ENCODE measurements around the gene TMBIM1. TPM values are rescaled to one million over a fixed set of nuclear protein-coding genes. Genes with fewer than 3 reads are reported as not detected.

Gene TMBIM1
- polyA plus RNA-seq, 1 donor: 88.0 TPM

- no peak for DNase-seq
Observed at GRCh38 chr2:218259099-218259961, 33.0 kb downstream of the TMBIM1 start.

- no peak for DNase-seq
Observed at GRCh38 chr2:218257390-218257981, 34.8 kb downstream of the TMBIM1 start.

DNA sequence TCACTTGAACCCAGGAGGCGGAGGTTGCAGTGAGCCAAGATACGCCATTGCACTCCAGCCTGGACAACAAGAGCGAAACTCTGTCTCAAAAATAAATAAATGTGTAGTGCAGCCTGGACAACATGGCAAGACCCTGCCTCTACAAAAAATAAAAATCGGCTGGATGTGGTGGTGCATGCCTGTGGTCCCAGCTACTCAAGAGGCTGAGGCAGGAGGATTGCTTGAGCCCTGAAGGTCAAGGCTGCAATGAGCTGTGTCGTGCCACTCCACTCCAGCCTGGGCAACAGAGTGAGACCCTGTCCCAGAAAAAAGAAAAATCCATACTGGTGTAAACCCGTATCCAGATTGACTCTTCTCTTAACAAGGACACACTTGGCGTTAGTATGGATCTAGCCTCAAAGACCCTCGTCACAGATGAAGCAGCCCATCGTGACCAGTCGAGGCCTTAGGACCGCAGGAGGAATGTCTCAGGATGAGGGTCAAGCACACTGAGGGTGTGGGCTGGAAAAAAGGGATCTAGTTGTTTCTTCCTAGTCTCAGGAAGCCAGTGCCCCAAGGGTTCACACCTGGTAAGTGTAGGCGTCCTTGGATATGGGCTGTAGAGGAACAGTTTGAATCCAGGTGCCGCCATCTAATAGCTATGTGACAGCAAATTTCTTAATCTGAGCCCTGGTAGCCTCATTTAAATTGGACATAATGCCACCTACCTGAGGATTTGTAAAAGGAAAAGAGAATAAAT, 35.5 kb downstream of the TMBIM1 start:
- no peak for DNase-seq

DNA sequence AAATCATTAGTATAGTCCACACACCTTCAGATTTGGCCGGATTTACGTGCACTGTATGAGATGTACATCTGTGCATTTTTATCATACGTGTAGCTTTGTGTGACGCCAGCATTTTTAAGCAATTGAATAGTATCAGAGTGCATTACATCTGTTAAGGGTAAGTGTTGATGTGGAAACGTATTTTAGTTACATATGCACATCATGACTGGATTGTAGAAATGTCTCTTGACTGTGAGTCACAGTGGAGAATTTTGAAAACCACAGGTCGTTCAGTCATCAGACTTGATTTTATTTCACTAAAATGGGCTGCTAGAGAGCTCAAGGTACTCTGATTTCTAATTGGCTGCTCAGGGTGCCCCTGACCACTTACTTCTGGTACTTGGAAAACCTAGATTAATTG, 36.9 kb downstream of the TMBIM1 start:
- DNase-seq: no peak

- DNase-seq: no peak
Observed at GRCh38 chr2:218253232-218253625, 39.1 kb downstream of the TMBIM1 start.

DNA sequence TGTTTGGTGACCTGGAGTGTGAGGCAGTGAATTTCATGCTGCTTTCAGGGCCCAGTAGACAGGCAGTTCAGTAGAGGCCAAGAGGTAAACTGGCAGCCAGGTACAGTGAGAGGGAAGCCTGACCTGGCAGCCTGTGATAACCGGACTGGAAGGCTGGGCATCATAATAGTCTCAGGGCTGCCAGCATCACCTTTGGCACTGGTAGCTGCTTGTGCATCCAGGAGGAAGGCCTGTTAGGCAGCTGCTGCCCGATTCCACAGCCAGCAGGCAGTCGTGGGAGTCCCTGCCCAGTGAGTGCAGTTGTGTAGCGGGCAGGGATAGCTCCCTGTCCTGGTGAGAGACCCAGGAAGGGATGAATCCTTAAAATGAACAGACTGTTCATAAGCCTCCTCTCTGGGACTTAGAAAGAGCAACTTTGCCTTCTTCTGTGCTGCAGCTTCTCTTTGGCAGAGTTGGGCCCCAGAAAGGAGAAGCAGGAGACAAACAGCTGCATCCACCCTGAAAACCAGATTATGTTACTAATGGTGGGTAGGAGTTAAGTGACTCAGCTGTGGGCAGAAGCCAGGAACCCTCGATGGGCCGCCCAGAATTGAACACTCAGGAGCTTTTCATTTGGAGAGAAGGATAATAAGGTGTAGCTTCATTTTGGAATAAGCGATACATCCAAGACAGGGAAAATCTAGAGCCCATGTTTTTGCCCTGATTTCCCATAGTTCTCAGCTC, 39.6 kb downstream of the TMBIM1 start:
- DNase-seq: no peak

DNA sequence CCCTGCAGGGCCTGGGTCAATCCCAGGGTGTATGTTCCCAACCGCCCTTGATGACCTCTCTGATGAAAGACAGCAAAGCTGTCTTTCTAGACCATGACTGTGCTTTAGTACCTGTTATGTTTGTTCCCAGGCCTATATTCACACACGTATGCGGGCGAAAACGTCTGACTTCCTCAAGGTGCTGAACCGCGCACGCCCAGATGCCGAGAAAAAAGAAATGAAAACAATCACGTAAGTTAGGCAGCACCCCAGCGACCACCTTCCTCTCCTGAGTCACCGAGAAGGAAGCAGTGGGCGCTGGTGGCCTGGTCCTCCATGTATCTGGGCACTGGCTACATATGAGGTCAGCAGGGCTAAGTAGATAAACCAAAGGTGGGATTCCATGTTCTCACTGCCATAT, 42.6 kb downstream of the TMBIM1 start:
- DNase-seq: no peak

DNA sequence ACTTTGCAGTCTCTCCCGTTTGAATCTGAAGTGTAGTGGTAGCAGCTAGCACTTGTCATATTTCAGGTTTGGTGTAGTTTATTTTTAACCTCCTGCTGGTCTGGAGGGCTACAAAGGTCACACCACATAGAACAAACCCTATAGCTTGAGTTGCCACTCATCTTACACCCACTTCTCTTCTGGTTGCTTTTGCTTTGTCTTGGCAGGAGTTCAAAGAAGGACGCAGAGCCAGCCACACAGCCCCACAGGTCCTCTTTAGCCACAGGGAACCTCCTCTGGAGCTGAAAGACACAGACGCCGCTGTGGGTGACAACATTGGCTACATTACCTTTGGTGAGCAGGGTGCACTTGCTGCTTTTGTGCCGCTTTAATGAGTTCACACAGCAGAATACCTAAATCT, 47.1 kb downstream of the TMBIM1 start:
- no peak for DNase-seq

- DNase-seq: no peak
Observed at GRCh38 chr2:218244665-218245064, 47.6 kb downstream of the TMBIM1 start.

DNA sequence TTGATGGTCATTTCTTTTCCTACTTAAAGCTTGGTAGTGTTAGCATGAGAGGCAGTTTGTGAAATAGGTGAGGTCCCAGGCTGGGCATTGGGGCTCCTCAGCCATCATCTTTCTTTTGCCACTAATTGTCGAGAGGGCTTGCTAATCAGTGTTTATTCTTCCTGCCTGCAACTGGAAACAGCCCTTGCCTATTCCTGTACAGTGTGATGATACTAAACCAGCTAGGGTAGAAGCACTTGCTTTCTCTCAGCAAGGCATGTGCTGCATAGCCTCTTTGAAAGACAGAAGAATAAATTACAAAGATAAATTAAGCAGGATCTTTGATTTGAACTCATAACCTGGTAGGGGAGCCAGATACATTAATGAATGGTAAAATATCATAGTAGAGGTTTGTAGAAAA, 48.1 kb downstream of the TMBIM1 start:
- no peak for DNase-seq

DNA sequence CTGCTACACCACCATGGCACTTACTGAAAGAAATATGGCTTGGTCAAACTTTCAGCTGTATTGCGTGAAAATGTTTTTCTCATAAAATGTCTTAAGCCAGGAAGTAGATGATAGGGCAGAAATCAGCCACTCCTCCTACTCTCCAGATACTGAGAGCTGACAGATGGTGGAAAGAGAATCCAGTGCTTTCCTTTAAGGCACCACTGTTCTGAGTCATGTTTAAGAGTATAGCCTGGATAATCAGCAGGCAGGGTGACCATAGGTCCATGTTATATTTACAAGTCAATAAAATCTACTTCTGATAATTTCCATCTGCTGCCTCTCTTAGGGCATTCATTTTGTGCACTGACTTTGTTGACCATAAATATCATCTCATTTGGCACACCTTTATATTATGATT, 53.4 kb downstream of the TMBIM1 start:
- no peak for DNase-seq

DNA sequence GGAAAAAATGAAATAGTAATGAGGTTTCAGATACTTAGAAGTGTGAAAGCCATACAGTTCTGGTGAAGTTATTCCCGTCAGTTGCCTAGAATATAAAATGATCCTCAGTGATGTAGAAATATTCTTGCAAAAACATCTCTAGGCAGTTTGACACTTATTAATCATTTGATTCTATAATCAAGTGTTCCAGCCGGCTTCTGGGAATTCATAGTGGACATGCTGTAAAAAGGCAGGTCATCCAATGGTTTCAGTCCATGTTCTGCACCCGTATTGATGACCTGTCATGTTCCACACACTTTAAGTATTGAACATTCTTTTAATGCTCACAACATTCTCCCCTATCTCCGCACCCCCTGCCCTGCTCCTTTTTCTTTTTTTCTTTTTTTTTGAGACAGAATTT, 55.5 kb downstream of the TMBIM1 start:
- no peak for DNase-seq

DNA sequence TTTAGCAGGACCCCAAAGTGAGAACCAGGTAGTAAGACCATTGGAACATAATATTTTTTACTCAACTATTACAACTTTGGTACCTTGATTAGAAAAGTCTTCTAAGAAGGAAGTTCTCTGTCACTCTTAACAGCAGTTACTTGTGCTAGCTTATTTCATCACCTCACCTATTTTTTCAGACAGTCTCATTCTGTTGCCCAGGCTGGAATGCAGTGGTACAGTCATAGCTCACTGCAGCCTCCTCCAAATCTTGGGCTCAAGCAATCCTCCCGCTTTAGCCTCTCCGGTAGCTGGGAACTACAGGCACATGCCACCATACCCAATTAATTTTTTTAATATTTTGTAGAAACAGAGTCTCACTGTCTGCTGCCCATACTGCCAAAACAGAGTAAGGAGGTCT, 57.3 kb downstream of the TMBIM1 start:
- no peak for DNase-seq

DNA sequence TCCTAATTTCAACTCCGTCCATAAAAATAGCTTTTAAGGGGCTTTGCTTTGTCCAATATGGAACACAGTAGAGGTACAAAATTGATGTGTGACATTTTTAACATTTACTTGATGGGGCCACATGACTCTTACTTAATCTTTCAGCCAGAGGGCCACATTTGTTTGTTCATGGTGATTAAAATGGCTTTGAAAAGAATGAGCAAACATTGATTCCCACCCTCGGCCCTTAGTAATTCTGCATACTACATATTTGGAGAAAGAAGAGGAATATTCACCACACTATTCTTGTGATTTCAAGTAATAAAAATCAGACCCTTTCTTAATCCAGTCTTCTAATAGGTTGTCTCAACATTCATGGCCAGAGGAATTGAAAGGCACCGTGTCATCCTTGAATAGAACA, 57.8 kb downstream of the TMBIM1 start:
- DNase-seq: no peak

- DNase-seq: no peak
Observed at GRCh38 chr2:218233543-218233942, 58.8 kb downstream of the TMBIM1 start.

GRCh38 chr2:218230882-218231281, 61.4 kb downstream of the TMBIM1 start:
- DNase-seq: no peak

DNA sequence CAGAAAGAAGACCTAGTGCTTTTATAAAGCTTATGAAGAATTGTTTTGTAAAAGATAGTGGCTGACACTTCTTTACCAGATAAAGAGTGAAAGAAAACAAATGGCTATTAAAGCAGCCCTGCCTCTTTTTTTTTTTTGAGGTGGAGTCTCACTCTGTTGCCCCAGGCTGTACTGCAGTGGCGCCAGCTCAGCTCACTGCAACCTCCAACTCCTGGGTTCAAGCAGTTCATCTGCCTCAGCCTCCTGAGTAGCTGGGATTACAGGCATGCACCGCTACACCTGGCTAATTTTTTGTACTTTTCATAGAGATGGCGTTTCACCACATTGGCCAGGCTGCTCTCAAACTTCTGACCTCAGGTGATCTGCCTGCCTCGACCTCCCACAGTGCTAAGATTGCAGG, 62.5 kb downstream of the TMBIM1 start:
- DNase-seq: no peak

DNA sequence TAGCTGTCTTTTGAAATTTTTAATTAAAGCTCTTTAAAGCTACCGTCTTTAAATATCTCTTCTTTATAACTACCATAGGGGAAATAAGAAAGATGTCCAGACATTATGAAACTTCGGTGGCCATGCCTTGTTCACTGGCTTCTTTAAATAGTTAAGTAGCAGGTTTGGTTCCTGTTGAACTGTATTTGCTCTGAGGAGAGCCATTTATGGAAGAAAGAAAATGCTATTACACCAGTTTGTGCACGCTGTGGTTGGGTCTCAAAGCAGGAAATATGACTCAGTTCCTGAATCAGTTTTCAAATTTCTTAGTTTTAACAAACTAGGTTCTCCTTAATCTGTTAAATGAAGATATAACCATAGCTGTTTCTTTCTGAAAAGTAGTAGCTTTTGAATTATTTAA, 63.1 kb downstream of the TMBIM1 start:
- DNase-seq: no peak

GRCh38 chr2:218228366-218229090, 63.8 kb downstream of the TMBIM1 start:
- DNase-seq: no peak

DNA sequence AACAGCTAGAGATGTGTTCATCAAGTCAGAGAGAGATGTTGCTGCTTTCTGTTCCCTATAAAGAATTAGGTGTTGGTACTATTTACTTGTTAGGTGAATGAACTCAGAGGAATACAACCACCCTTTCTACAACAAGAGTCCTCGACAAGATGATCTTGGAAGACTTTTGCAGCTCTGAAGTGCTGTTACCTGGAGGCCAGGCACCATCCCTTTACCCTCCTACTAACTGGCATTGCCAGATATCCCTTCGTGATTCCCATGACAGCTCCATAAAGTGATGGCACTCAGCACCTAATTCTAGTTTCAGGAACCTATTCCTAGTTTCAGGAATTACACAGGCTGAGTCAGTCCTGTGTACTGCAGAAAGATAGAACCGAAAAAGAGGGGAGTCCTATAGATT, 65.4 kb downstream of the TMBIM1 start:
- DNase-seq: no peak
